Measurements from ENCODE around the gene SLC12A6.
A peak's percentile ranks its signal among the peaks of the same experiment; 100 is the strongest.
"Not testable (repeated sequence)": the region's sequence is repeated elsewhere in the genome, so short reads cannot be mapped to it uniquely, and the experiment has no call there.

Gene SLC12A6

GRCh38 chr15:34355241-34355640 is 17.7 kb upstream of the SLC12A6 start:
- DNase-seq: no peak

GRCh38 chr15:34354286-34354685 is 16.7 kb upstream of the SLC12A6 start:
- no peak for DNase-seq

- DNase-seq: no peak
Observed at GRCh38 chr15:34353627-34354026, 16.0 kb upstream of the SLC12A6 start.

- not testable (repeated sequence) for DNase-seq
Observed at GRCh38 chr15:34352996-34353395, 15.4 kb upstream of the SLC12A6 start.

GRCh38 chr15:34349769-34350168 is 12.2 kb upstream of the SLC12A6 start:
- DNase-seq: no peak

- no peak for DNase-seq
Observed at GRCh38 chr15:34348735-34349300, 11.2 kb upstream of the SLC12A6 start.

GRCh38 chr15:34347951-34348638 is 10.5 kb upstream of the SLC12A6 start:
- no peak for DNase-seq

GRCh38 chr15:34342737-34343575 is 5.4 kb upstream of the SLC12A6 start, which contains the start of the genes NOP10 and NUTM1:
Gene NOP10 (minus strand): TSS chr15:34343136. CDS start chr15:34343073, 63 bp downstream.
Gene NUTM1 (plus strand): TSS chr15:34343315. CDS start chr15:34343697, 382 bp downstream.
- peak; percentile 64 for DNase-seq

GRCh38 chr15:34342213-34342736 is 4.7 kb upstream of the SLC12A6 start:
- not testable (repeated sequence) for DNase-seq

GRCh38 chr15:34341381-34342212 is 4.0 kb upstream of the SLC12A6 start:
- no peak for DNase-seq

GRCh38 chr15:34339946-34340345 is 2.4 kb upstream of the SLC12A6 start:
- DNase-seq: no peak

GRCh38 chr15:34338347-34338746 is 766 bp upstream of the SLC12A6 start:
- no peak for DNase-seq

- no peak for DNase-seq
Observed at GRCh38 chr15:34336991-34337556, 507 bp downstream of the SLC12A6 start.

- DNase-seq: no peak
Observed at GRCh38 chr15:34336231-34336990, 1.2 kb downstream of the SLC12A6 start.

GRCh38 chr15:34335176-34336032 is 2.2 kb downstream of the SLC12A6 start:
- no peak for DNase-seq

- DNase-seq: no peak
Observed at GRCh38 chr15:34334672-34335071, 2.9 kb downstream of the SLC12A6 start.

- DNase-seq: no peak
Observed at GRCh38 chr15:34332553-34333120, 4.9 kb downstream of the SLC12A6 start.

GRCh38 chr15:34331809-34332208 is 5.8 kb downstream of the SLC12A6 start:
- no peak for DNase-seq

GRCh38 chr15:34330279-34330678 is 7.3 kb downstream of the SLC12A6 start:
- DNase-seq: no peak

GRCh38 chr15:34329006-34329405 is 8.6 kb downstream of the SLC12A6 start:
- no peak for DNase-seq
